GM12873 (cell line): ENCODE results near the gene MRC1.

Experiments used
- TF ChIP-seq, protein P1 (sequence below): IDR thresholded peaks from 2 replicates; pipeline ENCODE4 v1.5.1; 2012; ENCODE audit warnings: low read depth, mild to moderate bottlenecking, moderate library complexity, low read length, control low read depth; ENCODE audit not compliant: insufficient read depth; ENCODE audit errors: missing control alignments

Gene MRC1

GRCh38 chr10:17915181-17915580 lies 106.0 kb downstream of the MRC1 start:
- TF ChIP-seq, protein P1, sequence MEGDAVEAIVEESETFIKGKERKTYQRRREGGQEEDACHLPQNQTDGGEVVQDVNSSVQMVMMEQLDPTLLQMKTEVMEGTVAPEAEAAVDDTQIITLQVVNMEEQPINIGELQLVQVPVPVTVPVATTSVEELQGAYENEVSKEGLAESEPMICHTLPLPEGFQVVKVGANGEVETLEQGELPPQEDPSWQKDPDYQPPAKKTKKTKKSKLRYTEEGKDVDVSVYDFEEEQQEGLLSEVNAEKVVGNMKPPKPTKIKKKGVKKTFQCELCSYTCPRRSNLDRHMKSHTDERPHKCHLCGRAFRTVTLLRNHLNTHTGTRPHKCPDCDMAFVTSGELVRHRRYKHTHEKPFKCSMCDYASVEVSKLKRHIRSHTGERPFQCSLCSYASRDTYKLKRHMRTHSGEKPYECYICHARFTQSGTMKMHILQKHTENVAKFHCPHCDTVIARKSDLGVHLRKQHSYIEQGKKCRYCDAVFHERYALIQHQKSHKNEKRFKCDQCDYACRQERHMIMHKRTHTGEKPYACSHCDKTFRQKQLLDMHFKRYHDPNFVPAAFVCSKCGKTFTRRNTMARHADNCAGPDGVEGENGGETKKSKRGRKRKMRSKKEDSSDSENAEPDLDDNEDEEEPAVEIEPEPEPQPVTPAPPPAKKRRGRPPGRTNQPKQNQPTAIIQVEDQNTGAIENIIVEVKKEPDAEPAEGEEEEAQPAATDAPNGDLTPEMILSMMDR: no peak

DNA sequence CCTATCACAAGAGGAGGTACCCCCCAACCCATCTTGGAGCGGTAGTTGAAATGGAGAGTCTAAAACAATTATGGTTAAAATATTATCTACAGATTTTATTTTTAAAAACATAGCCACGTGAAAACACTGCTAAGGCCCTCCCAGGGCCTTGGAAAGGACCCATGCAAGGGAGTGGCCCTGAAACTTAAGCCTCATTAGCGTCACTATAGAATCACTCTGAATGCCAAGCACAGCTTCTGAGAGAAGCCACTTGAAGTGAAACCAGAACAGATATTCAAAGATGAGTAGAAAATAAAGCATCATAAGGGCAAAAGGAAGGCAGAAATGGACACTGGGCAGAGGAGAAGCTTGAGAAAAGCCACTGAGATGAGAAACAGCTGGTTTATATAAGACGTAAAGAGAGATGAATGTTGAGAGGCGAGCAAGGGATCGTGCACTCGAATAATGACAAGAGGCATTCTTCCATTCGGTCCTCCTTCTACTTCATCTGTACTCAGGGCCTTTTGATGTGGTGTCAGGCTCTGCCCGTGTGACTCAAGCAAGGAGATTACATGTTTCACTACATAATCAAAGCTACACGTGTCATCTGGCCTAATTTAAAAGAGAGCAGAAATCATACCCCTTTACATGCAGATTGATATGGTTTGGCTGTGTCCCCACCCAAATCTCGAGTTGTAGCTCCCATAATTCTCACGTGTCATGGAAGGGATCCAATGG lies 109.2 kb downstream of the MRC1 start:
- TF ChIP-seq, protein P1: no peak

- TF ChIP-seq, protein P1: no peak
These were observed 112.2 kb downstream of the MRC1 start for GRCh38 chr10:17921378-17921777.

- TF ChIP-seq, protein P1: no peak
These were observed 114.6 kb downstream of the MRC1 start for GRCh38 chr10:17923728-17924127.

DNA sequence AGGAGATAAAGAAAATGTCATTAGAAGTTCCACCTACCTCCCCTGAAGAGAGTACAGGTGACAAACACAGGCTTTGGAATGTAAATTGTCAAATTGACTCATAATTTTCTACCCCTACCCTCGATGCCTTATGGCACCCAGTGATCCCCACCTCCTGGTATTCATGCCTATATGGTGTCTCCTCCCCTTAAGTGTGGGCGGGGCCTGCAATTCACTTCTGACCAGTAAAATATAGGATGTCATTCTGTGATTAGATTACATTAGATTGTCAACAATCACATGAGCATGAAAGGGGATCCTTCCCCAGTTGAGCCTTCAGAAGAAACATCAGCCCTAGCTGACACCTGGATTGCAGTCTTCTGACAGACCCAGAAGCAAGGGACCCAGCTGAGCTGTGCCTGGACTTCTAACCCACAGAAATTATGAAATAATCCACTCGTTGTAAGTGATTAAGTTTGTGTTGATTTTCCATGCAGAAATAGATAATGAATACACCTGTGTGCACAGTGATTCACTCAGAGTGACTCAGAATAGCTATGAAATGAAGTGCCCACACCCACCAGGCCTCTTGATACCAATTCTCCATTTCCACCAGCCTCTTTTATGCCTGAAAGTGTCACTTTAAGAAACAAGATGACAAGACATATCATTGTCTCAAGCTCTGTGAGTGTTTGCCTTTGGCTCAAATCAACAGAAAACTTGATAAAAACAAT lies 134.0 kb downstream of the MRC1 start:
- TF ChIP-seq, protein P1: no peak

DNA sequence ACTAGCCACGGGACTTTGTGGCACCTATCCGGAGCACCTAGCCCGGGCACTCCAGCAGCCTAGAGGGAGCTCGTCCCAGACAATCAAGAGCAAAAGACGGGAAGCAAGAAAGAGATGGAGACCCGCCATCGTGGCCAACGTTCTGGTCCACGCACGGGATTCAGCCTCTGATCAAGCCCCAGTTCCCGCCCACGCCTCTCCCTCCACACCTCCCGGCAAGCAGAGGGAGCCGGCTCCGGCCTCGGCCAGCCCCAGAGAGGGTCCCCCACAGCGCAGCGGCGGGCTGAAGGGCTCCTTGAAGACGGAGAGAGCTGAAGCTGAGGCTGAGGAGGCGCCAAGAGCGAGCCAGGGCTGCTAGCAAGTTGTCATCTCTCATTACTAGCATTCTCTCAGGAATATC lies 141.6 kb downstream of the MRC1 start:
- TF ChIP-seq, protein P1: no peak

DNA sequence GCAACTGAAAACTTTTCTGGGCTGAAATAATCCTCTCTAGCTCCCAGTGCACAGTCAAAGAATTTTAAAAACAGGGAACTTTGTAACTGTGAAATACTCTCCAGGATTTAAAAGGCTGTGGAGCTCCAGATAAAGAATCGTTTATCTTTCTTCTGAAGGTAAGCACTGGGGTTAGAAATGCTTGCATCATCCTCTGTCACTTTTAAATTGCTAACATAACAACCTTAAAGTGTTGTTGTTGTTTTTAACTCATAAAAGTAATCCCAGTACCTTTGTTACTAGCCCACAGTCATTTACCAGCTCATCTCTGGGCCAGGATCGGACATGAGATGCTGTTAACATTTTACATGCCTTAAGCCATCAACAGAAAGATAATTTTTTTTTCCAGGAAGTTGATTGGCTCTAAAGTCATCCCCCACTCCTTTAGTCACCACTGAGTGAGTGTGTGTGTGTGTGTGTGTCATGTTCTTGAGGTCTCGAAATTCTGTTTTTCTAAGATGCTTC lies 142.8 kb downstream of the MRC1 start, which contains the start of gene SLC39A12:
Gene SLC39A12, plus strand, starts transcription at position 51 of the 504 bp plus-strand sequence. CDS start 1,359 bp downstream, outside the sequence.
- TF ChIP-seq, protein P1: no peak
